GM19468 (cell line): Measurements from ENCODE around the gene SLC22A3.
"Not testable (repeated sequence)": the region's sequence is repeated elsewhere in the genome, so short reads cannot be mapped to it uniquely, and the experiment has no call there.

Source experiments
- ATAC-seq: cut with Tn5 transposase; IDR thresholded peaks from one replicate; pipeline ENCODE4 v1.9.1; 2021; ENCODE audit warnings: mild to moderate bottlenecking, moderate library complexity, moderate number of reproducible peaks; ENCODE audit not compliant: unreplicated experiment; ENCODE audit errors: extremely low read depth

The SLC22A3 gene

DNA sequence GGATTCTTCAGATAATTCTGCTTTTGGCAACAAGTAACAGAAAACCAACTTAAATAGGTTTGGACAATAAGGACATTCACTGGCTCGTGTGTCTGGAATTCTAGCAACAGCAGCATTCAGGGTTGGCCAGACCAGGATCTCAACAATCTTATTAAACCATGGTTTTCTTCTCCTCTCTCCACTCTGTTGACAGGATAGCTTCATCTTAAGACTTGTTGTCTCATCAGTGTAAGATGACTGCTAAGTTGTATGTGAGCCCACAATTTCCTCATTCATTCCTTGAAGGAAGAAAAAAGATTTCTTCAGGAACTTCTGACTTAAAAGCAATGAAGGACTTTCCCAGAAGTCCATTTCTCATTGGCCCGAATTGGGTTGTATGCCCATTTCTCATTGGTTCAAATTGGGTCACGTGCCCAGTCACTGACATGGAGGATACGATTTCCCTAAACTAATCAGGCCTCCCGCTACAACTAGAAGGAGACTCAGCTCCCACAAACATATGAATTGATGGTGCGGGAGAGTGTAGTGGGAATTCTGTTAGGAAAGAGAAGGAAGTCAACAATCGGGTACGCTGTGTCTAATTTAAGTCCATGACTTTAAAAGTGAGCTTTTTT lies 83.7 kb downstream of the SLC22A3 start:
- ATAC-seq: no peak

- ATAC-seq: no peak
Measured at GRCh38 chr6:160435935-160436334, 87.8 kb downstream of the SLC22A3 start.

DNA sequence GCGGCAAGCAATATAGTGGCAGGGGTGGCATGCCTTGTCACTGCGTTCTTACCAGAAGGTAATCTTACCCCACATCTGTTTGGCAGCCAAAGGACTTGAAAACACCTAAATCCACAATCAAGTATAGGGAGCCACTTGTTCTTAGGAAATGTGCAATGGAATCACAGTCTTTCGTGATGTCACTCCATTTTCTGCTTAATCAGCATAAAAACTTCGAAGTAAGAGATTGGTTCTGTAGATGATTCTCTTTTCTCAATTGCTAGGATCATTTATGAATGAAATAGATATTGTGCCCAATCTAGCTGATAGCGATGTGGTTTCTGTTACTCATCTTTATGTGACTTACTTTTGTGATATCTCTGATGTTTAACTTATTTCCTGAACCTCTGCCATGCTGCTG lies 89.0 kb downstream of the SLC22A3 start:
- ATAC-seq: no peak

- no peak for ATAC-seq
Measured at GRCh38 chr6:160437775-160438174, 89.6 kb downstream of the SLC22A3 start.

DNA sequence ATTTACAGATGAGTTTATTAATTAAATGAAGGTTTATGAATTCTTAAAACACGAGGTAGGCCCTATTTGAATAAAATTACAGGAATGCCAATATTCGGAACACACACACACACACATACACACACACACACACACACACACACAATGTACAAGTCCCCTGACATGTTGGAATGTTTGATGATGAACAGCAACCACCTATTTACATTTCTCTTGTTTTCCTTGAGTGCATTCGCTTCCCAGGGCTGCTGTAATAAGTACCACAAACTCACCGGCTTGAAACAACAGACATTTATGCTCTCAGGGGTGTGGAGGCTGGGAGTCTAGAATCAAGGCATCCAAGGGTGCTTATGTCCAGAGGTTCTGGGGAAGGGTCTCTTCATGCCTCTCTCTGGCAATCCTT lies 90.3 kb downstream of the SLC22A3 start:
- ATAC-seq: no peak

- no peak for ATAC-seq
Measured at GRCh38 chr6:160439751-160440150, 91.6 kb downstream of the SLC22A3 start.

DNA sequence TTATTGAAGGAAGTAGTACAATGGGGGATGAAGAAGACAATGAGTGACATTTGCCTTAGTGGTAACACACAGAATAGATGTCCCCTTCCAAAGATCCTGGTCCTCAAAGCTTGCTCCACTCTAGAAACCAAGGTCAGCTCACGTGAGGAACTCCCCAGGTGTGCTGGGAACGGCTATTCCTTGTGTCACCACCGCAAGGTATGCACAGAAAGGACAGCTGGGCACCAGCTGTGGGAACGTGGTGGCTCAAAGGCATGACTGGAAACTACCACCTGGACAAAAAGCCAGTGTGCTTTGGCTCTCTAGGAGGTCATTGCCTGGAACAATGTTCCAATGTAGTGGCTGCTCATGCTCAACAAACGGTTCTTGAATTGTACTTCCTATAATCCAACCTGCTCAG lies 94.0 kb downstream of the SLC22A3 start:
- ATAC-seq: no peak

- ATAC-seq: no peak
Measured at GRCh38 chr6:160445130-160445529, 97.0 kb downstream of the SLC22A3 start.

DNA sequence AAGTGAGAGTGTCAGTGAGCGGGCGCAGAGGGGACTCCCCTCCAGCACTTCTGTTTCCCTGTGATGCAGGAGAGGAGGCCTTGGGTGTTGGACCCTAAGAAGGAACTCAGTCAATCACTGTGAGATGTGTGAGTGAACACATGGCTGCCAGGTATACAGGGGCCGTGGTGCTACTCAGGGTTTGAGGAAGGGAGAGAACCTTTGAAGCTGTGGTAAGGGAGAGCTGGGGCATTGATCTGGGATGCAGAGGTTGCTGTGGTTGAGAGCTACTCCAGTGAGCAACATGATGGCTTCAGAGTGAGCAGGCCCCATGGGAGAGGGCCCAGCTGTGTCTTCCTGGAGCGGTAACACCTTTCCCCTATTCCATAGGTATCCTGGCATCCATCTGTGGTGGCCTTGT lies 99.2 kb downstream of the SLC22A3 start:
- no peak for ATAC-seq

DNA sequence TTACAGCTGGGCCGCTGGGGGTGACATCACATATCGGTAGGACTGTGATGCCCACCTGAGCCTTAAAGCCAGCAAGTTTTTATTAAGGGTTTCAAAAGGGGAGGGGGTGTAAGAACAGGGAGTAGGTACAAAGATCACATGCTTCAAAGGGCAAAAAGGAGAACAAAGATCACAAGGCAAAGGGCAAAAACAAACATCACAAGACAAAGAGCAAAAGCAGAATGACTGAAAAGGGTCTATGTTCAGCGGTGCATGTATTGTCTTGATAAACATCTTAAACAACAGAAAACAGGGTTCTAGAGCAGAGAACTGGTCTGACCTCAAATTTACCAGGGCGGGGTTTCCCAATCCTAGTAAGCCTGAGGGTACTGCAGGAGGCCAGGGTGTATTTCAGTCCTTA lies 101.6 kb downstream of the SLC22A3 start:
- not testable (repeated sequence) for ATAC-seq

DNA sequence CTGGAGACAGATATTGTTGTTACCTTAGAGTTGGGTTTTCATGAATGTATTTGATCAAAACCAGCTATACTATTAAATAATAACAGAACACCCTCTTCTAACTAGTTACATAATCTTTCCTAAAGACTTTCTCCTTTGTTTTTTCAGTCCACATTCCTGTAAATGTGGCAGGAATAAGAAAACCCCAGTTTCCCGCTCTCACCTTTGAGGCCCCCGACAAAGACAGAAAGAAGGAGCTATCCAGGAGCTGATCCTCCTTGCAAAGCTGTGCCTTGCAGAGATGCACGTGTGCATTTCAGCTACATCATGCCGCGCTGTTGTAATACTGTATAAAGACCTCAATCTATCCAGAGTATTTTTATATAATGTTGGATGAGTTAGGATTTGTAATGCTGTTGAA lies 102.7 kb downstream of the SLC22A3 start:
- no peak for ATAC-seq

- no peak for ATAC-seq
Measured at GRCh38 chr6:160454303-160454702, 106.1 kb downstream of the SLC22A3 start.

- ATAC-seq: no peak
Measured at GRCh38 chr6:160455081-160455480, 106.9 kb downstream of the SLC22A3 start.

DNA sequence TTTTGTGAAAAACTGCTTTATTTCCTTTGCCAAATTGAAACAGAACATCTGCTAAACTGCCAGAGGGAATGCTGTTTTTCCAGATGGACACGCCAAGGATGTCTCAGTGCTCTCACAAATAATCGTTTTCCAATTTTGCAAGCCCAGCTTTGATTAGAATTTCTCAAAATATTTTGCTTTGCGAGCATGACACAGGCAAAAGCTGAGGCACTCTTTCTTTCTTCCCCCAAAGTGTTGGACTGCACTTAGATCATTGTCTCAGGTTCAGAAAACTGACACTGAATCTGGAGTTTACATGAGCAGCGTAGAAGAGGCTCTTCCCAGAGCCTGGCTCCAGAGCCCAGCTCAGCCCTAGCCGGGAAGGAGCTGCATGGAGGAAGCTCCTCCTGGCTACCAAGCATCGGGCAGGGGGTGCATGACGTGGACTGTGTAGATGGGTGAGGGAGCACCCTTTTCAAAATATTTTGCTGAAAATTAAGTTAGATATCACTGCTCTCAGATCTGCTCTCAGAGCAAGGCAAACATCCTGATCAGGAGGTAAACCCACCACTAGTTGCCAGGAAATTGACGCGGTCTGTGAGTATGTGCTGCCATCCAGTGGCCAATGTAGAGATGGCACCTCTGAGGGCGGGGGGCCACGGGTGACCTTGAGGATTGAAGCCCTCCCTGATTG lies 107.5 kb downstream of the SLC22A3 start:
- no peak for ATAC-seq

DNA sequence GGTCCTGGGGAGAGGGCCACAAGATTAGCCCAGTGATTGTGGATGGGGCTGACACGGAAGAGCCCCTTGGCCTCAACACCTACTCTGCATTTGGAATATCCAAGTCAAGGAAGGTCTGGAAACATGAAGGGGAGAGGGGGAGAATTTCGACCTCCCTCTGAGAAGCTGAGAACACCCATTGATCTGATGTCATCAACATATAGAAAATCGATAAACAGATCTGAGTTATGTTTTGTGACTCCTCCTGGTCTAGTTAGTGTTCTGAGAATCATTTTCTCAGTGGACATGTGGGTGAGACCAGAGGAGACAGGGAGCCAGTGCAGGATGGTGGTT lies 108.0 kb downstream of the SLC22A3 start:
- no peak for ATAC-seq

DNA sequence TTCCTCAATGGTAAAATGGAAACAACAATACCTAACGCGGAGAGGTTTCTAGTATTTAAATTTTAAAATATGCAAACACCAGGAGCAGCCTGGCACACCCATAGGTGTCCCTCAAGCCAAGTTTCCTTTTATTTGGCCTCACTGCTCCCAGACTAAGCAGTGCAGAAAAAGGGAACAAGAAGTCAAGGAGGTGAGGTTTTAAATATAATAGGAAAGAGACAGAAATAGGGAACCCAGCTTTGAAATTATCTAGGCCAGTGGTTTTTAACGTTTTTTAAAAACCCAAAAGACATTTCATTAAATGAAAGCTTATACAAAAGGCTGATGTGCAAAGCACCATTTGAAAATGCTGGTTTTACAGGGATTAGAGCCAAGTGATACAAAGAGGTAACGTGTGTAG lies 109.6 kb downstream of the SLC22A3 start:
- no peak for ATAC-seq

- no peak for ATAC-seq
Measured at GRCh38 chr6:160461641-160462040, 113.5 kb downstream of the SLC22A3 start.

DNA sequence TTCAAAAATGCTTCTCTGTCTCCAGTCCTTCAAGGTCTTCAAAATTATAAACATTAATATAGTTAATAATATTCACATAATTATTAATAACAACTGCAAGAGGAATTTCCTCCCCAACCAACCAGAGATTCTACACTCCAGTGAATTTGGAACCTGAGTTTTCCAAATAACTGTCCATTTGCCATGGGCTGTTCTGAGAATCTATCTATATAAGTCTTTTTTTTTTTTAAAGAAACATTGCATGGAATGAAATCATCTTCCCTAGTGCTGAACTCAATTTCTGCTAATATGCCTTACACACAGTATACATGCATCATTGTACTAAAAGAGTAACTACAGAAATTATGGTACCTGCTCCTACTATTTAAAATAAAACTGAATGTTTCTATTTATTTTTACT lies 113.9 kb downstream of the SLC22A3 start:
- no peak for ATAC-seq

DNA sequence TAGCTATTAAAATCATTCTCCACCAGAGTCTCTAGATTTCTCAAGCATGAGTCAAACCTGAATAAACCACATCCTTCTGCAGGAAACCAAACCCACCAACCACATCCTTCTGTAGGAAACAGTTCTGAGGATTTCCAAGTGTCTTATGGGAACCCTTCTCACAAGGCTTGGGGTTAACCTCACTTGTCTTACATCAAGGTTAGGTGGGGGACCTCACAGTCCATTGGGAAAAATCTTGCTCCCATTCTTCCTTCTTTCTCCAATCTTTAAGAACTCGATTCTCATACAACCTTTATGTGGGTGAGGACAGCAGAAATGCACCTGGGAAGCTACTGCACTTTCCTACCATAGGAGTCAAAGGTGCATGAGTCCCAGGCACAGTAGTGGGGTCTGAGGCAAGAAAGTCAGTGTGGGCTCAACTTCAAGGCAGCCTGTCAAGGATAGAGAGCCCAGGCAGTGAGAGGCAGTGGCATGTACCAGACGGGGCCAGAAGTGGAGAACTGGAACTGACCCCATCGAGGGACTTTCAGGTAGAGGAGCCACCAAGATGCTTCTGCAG lies 114.5 kb downstream of the SLC22A3 start:
- peak; percentile 95 for ATAC-seq

- ATAC-seq: no peak
Measured at GRCh38 chr6:160464744-160465143, 116.6 kb downstream of the SLC22A3 start.

GRCh38 chr6:160467261-160467871 lies 119.2 kb downstream of the SLC22A3 start:
- not testable (repeated sequence) for ATAC-seq

GRCh38 chr6:160469153-160469552 lies 121.0 kb downstream of the SLC22A3 start:
- no peak for ATAC-seq
